ENCODE results near the gene TNFRSF21. TPM values are rescaled to one million over a fixed set of nuclear protein-coding genes. Genes with fewer than 3 reads are reported as not detected.

Gene TNFRSF21
- total RNA-seq, 1 donor from 2014 or later, result 74.2 TPM

GRCh38 chr6:47206626-47207025 is 103.1 kb downstream of the TNFRSF21 start:
- Mint-ChIP-seq H3K4me3 (no peak overlapping the region), H3K4me1 (ENCODE audit: unreplicated experiment) (no peaks in the 10 kb centered on the region), H3K36me3 (no peaks in the 10 kb centered on the region), H3K27ac (no peak overlapping the region), H3K9me3 (peaks cover 4% of the 10 kb centered on the region), H3K27me3 (no peaks in the 10 kb centered on the region)
- DNase-seq (ENCODE audit: extremely low spot score, unreplicated experiment), result no peak
- TF ChIP-seq CTCF (conservative IDR thresholded peaks at IDR 0.05), result no peak

- no peak for TF ChIP-seq CTCF (conservative IDR thresholded peaks at IDR 0.05)
- H3K27me3 Mint-ChIP-seq, result peaks cover 4% of the 10 kb centered on the region
- H3K36me3 Mint-ChIP-seq, result no peaks in the 10 kb centered on the region
- no peak overlapping the region for H3K4me3 Mint-ChIP-seq
- H3K27ac Mint-ChIP-seq, result no peak overlapping the region
- no peak for DNase-seq (ENCODE audit: extremely low spot score, unreplicated experiment)
- peaks cover 10% of the 10 kb centered on the region for H3K9me3 Mint-ChIP-seq
- peaks cover 4% of the 10 kb centered on the region for H3K4me1 Mint-ChIP-seq (ENCODE audit: unreplicated experiment)
Observed at GRCh38 chr6:47203938-47204611, 105.6 kb downstream of the TNFRSF21 start.

GRCh38 chr6:47203266-47203937 is 106.3 kb downstream of the TNFRSF21 start:
- no peak for DNase-seq (ENCODE audit: extremely low spot score, unreplicated experiment)
- TF ChIP-seq CTCF (conservative IDR thresholded peaks at IDR 0.05), result no peak
- Mint-ChIP-seq H3K36me3 (no peaks in the 10 kb centered on the region), H3K27ac (no peak overlapping the region), H3K4me1 (ENCODE audit: unreplicated experiment) (peaks cover 4% of the 10 kb centered on the region), H3K9me3 (peaks cover 10% of the 10 kb centered on the region), H3K4me3 (no peak overlapping the region), H3K27me3 (peaks cover 4% of the 10 kb centered on the region)

GRCh38 chr6:47202644-47203205 is 107.0 kb downstream of the TNFRSF21 start:
- H3K4me1 Mint-ChIP-seq (ENCODE audit: unreplicated experiment), result peaks cover 8% of the 10 kb centered on the region
- no peak for TF ChIP-seq CTCF (conservative IDR thresholded peaks at IDR 0.05)
- H3K36me3 Mint-ChIP-seq, result no peaks in the 10 kb centered on the region
- H3K27me3 Mint-ChIP-seq, result peaks cover 4% of the 10 kb centered on the region
- H3K27ac Mint-ChIP-seq, result no peak overlapping the region
- H3K4me3 Mint-ChIP-seq, result no peak overlapping the region
- peaks cover 10% of the 10 kb centered on the region for H3K9me3 Mint-ChIP-seq
- DNase-seq (ENCODE audit: extremely low spot score, unreplicated experiment), result no peak

- Mint-ChIP-seq H3K4me3 (no peak overlapping the region), H3K4me1 (ENCODE audit: unreplicated experiment) (peaks cover 8% of the 10 kb centered on the region), H3K27me3 (peaks cover 4% of the 10 kb centered on the region), H3K9me3 (peaks cover 6% of the 10 kb centered on the region), H3K36me3 (no peaks in the 10 kb centered on the region), H3K27ac (no peak overlapping the region)
- no peak for DNase-seq (ENCODE audit: extremely low spot score, unreplicated experiment)
- no peak for TF ChIP-seq CTCF (conservative IDR thresholded peaks at IDR 0.05)
Observed at GRCh38 chr6:47200536-47201334, 109.0 kb downstream of the TNFRSF21 start.
